HepG2 (cell line): Measurements from ENCODE around the gene ZNRF4. TPM values are rescaled to one million over a fixed set of nuclear protein-coding genes. Genes with fewer than 3 reads are reported as not detected.
A peak's percentile ranks its signal among the peaks of the same experiment; 100 is the strongest.

ENCODE experiments used
- CREB1 ChIP-seq, 2 experiments: fragments of 450-650 bp in 1 of 2; IDR thresholded peaks; 2 replicates each; pipeline ENCODE4 v1.6.1; 2016 to 2017; ENCODE audit warnings: control low read depth in 1 of 2, mild to moderate bottlenecking in 1 of 2, missing compliant biosample characterization in 1 of 2, missing genetic modification characterization in 1 of 2
- FOXA3 ChIP-seq: IDR thresholded peaks from 2 replicates; pipeline ENCODE4 v1.6.1; 2016; ENCODE audit warnings: missing genetic modification reagents, missing compliant biosample characterization
- FOXP1 ChIP-seq, 2 experiments: fragments of 450-650 bp in 1 of 2; IDR thresholded peaks; 2 replicates each; pipeline ENCODE4 v1.6.1; 2017 to 2018; ENCODE audit warnings: antibody characterized with exemption in 1 of 2
- KDM1A ChIP-seq: IDR thresholded peaks from 2 replicates; pipeline ENCODE4 v1.6.1; 2016; ENCODE audit warnings: missing compliant biosample characterization
- LBX2 ChIP-seq: sonication (generic); formaldehyde crosslinking; IDR thresholded peaks from 2 replicates; pipeline ENCODE4 v1.5.0; 2020; ENCODE audit warnings: missing genetic modification reagents, mild to moderate bottlenecking, borderline replicate concordance
- REPIN1 ChIP-seq: sonication (generic); formaldehyde crosslinking; IDR thresholded peaks from 2 replicates; pipeline ENCODE4 v1.8.0; 2022; ENCODE audit warnings: missing genetic modification reagents, low read depth, mild to moderate bottlenecking, borderline replicate concordance
- RFXAP ChIP-seq: sonication (generic); formaldehyde crosslinking; IDR thresholded peaks from 2 replicates; pipeline ENCODE4 v1.4.0; 2020; ENCODE audit warnings: missing genetic modification reagents, borderline replicate concordance
- TARDBP ChIP-seq: sonication (generic); formaldehyde crosslinking; IDR thresholded peaks from 2 replicates; pipeline ENCODE4 v1.8.0; 2022; ENCODE audit warnings: mild to moderate bottlenecking, missing genetic modification reagents
- TEAD3 ChIP-seq: optimal IDR thresholded peaks from 2 replicates; pipeline ENCODE3; 2016; ENCODE audit warnings: borderline replicate concordance
- ZIK1 ChIP-seq: sonication (generic); formaldehyde crosslinking; IDR thresholded peaks from 2 replicates; pipeline ENCODE4 v1.5.0; 2020; ENCODE audit warnings: mild to moderate bottlenecking, low read depth, missing genetic modification reagents, borderline replicate concordance
- ZMYM3 ChIP-seq: sonication (generic); formaldehyde crosslinking; IDR thresholded peaks from 2 replicates; pipeline ENCODE4 v1.5.1; 2020; ENCODE audit warnings: mild to moderate bottlenecking, missing genetic modification reagents
- ZNF121 ChIP-seq: sonication (generic); formaldehyde crosslinking; IDR thresholded peaks from 2 replicates; pipeline ENCODE4 v1.5.0; 2020; ENCODE audit warnings: mild to moderate bottlenecking, missing genetic modification reagents
- ZNF275 ChIP-seq: sonication (generic); formaldehyde crosslinking; IDR thresholded peaks from 2 replicates; pipeline ENCODE4 v1.8.0; 2022; ENCODE audit warnings: missing genetic modification reagents, mild to moderate bottlenecking, inconsistent platforms, borderline replicate concordance
- ZNF503 ChIP-seq: sonication (generic); formaldehyde crosslinking; IDR thresholded peaks from 2 replicates; pipeline ENCODE4 v1.4.0; 2020; ENCODE audit warnings: missing genetic modification reagents
- ZNF800 ChIP-seq: sonication (generic); formaldehyde crosslinking; IDR thresholded peaks from 2 replicates; pipeline ENCODE4 v1.4.0; 2020; ENCODE audit warnings: missing genetic modification reagents
- polyA plus RNA-seq, 8 experiments: library from polyadenylated mRNA; depleted of rRNA in 3 of 8; stranded (reverse) in 7 of 8; unstranded in 1 of 8; fragments of >200 nt; fragmentation: Illumina TruSeq in 4 of 8; extraction: Trizol in 4 of 8; gene quantifications; 2 replicates each; pipeline versions ENCODE4 v1.2.1 to v1.2.3, GENCODE V29; 2011 to 2016; ENCODE audit warnings: low read depth in 4 of 8, missing spikeins in 1 of 8, mixed read lengths in 1 of 8; ENCODE audit not compliant: insufficient read depth in 1 of 8
- total RNA-seq, 5 experiments: library from RNA; depleted of rRNA; stranded (reverse); fragments of >200 nt; fragmentation: Illumina TruSeq; extraction: Trizol; gene quantifications; 2 replicates each; pipeline ENCODE4 v1.2.3, GENCODE V29; 2016; ENCODE audit warnings: low read depth in 1 of 5
- TF ChIP-seq, protein P1 (sequence below): sonication (generic); formaldehyde crosslinking; conservative IDR thresholded peaks from 2 replicates; pipeline ENCODE4 v1.8.1; 2023; ENCODE audit warnings: missing genetic modification reagents
- TF ChIP-seq, protein P2 (sequence below): sonication (generic); formaldehyde crosslinking; IDR thresholded peaks from 2 replicates; pipeline ENCODE4 v1.4.0; 2020; ENCODE audit warnings: missing genetic modification reagents

The ZNRF4 gene
- total and polyA plus RNA-seq, 2 of the 13 experiments (the other 11 are each of a cell fraction or from before 2014, with no cell fraction given) = not detected

DNA sequence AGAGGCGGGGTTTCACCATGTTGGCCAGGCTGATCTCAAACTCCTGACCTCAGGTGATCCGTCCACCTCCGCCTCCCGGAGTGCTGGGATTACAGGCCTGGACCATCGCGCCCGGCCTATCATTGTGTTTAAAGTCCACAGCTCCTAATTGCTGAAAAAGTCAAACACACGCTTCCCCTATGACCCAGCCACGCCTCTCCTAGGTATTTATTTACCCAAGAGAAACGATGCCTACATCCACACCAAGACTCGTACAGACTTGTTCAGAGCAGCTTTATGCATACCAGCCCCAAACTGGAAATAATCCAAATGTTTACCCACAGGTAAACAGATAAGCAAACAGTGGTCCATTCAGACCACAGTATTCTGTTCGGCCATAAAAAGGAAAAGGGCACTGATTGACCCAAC, 15.1 kb downstream of the ZNRF4 start (continued):
- TF ChIP-seq TARDBP (peak; percentile 57; the same call in 1 of the 2 replicates), ZNF800 (CRISPR knock-in tag) (no peak), KDM1A (CRISPR knock-in tag) (peak; percentile 45; the same call in 1 of the 2 replicates), FOXA3 (CRISPR knock-in tag) (peak; percentile 75), TEAD3 (CRISPR knock-in tag) (peak; percentile 95), RFXAP (no peak), CREB1 (IDR thresholded peaks at IDR 0.05) (no peak), CREB1 (CRISPR knock-in tag; IDR thresholded peaks at IDR 0.05) (peak; percentile 56), ZNF503 (CRISPR knock-in tag) (peak; percentile 38; the same call in 1 of the 2 replicates), ZMYM3 (peak; percentile 86), FOXP1 (IDR thresholded peaks at IDR 0.05) (peak; percentile 86), FOXP1 (CRISPR knock-in tag; IDR thresholded peaks at IDR 0.05) (peak; percentile 93), ZNF275 (no peak), ZIK1 (CRISPR knock-in tag) (no peak), REPIN1 (CRISPR knock-in tag) (peak; percentile 70), LBX2 (CRISPR knock-in tag) (no peak), ZNF121 (peak; percentile 31; the same call in 1 of the 2 replicates)
- TF ChIP-seq, protein P1, sequence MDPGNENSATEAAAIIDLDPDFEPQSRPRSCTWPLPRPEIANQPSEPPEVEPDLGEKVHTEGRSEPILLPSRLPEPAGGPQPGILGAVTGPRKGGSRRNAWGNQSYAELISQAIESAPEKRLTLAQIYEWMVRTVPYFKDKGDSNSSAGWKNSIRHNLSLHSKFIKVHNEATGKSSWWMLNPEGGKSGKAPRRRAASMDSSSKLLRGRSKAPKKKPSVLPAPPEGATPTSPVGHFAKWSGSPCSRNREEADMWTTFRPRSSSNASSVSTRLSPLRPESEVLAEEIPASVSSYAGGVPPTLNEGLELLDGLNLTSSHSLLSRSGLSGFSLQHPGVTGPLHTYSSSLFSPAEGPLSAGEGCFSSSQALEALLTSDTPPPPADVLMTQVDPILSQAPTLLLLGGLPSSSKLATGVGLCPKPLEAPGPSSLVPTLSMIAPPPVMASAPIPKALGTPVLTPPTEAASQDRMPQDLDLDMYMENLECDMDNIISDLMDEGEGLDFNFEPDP (CRISPR knock-in tag) = no peak
- TF ChIP-seq, protein P2, sequence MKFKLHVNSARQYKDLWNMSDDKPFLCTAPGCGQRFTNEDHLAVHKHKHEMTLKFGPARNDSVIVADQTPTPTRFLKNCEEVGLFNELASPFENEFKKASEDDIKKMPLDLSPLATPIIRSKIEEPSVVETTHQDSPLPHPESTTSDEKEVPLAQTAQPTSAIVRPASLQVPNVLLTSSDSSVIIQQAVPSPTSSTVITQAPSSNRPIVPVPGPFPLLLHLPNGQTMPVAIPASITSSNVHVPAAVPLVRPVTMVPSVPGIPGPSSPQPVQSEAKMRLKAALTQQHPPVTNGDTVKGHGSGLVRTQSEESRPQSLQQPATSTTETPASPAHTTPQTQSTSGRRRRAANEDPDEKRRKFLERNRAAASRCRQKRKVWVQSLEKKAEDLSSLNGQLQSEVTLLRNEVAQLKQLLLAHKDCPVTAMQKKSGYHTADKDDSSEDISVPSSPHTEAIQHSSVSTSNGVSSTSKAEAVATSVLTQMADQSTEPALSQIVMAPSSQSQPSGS (CRISPR knock-in tag) = 0 out of 2 replicates have a peak, but pooled peaks have one; percentile 42
